GM21717 (cell line): ENCODE measurements around the gene AQP3.
"Not testable (repeated sequence)": the region's sequence is repeated elsewhere in the genome, so short reads cannot be mapped to it uniquely, and the experiment has no call there.

Experiments used
- ATAC-seq: cut with Tn5 transposase; IDR thresholded peaks from one replicate; pipeline ENCODE4 v1.9.1; 2021; ENCODE audit warnings: mild to moderate bottlenecking, moderate library complexity; ENCODE audit not compliant: unreplicated experiment

AQP3 gene

DNA sequence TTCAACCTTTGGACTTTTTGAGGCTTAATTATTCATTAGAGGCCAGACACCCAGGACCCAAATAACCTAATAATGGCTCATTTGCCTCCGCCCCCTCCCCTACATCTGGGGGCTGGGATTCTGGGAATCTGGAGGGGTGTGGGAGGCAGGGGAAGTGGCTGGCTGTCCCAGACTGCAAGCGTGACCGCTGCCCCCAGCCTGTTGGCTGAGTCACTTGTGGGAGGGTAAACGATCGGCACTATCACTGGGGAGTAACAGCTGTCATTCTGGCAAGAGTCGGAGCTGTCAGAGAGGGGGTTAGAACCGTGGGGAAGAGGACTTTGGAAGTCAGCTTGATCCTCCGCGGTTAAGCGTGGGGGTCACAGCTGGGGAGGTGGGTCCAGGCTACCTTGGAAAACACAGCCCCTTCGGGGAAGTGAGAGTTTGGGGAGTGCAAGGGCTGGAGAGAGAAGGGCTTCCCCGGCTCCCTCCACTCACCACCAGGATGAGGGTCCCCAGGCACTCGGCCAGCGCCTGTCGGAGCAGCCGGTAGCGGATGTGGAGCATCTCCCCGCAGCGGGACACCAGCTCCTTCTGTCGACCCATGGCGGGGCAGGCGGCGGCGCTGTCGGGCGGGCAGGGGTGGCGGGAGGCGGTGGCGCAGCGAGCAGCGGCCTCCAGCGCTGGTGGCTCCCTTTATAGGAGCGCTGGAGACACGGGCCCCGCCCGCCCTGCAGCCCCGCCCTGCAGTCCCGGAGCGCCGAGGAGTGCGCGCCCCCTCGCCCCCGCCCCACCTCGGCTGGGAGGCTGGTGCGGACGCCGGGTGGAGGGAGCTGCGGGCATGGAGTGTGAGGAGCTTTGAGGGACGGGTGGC, at the start of gene AQP3:
Gene AQP3, minus strand, starts transcription at position 648 of the 853 bp plus-strand sequence. Its CDS starts 63 bp downstream, at position 585.
- ATAC-seq, result no peak

DNA sequence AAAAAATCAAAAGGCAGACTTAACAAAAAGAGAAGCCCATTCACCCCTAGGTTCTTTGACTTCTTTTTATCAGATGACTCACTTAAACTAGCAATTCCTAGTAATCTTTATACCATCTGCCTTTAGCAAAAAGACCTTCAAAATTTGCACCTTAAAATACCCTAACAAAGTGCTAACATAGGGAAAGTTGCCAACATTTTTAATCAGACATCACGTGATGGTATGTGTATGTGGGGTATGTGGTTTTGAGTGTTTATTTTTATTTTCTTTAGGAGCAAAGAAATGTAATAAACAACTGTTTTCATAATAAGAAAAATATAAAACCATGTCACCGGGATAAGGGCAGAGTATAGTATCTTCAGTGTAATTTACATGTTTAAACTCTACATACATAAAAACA, 46.4 kb upstream of the AQP3 start:
- ATAC-seq, result not testable (repeated sequence)

DNA sequence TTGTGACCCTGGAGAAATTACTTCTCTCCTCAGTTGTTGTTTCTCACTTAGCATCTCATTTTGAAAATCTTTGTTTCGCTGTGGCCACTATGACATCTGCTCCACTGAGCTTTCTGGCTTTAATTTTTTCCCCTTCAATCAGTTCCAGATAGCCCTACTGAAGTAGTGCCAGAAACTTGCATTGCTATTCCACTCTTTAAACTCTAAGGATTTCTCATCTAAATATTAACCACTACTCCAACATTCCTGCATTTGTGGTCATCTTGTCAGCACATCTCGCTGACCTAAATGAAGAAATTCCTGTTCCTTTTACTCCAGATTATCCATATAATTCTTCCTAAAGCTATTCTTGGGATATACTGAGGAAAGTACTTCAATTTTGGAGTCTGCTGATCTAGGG, 41.7 kb upstream of the AQP3 start:
- ATAC-seq, result no peak

DNA sequence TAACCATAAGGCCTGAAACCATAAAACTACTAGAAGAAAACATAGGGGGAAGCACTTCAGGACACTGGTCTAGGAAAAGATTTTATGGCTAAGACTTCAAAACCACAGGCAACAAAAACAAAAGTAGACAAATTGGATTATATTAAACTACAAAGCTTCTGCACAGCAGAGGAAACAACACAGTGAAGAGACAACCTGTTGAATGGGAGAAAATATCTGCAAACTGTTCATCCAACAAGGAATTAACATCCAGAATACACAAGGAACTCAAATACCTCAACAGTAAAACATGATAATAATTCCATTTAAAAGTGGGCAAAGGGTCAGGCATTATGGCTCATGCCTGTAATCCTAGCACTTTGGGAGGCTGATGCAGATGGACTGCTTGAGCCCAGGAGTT, 37.9 kb upstream of the AQP3 start:
- not testable (repeated sequence) for ATAC-seq

DNA sequence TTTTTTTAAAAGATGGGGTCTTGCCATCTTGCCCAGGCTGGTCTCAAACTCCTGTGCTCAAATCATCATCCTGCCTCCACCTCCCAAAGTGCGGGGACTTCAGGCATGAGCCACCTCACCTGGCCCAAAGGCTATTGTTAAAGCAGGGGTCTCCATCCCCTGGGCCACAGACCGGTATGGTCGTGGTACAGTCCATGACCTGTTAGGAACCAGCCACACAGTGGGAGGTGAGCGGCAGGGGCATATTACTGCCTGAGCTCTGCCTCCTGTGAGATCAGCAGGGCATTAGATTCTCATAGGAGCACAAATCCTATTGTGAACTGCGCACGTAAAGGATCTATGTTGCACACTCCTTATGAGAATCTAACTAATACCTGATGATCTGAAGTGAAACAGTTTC, 33.6 kb upstream of the AQP3 start:
- ATAC-seq, result no peak

DNA sequence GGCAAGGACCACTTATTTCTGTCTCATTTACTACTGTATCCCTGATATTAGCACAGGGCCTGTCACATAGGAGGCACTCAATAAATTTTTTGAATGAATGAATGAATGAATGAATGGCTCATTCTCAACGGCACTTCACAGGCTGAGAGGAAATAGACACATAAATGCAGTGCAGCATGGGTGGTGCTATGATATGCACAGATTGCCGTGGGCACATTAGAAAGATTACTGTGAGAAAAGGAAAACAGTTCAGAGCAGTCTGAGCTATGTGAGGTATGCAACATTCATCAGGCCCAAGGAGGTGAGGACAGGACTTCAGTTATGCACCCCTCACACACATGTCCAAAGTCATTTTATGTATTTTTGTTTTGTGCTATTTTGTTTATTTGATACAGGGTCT, 32.7 kb upstream of the AQP3 start:
- no peak for ATAC-seq

DNA sequence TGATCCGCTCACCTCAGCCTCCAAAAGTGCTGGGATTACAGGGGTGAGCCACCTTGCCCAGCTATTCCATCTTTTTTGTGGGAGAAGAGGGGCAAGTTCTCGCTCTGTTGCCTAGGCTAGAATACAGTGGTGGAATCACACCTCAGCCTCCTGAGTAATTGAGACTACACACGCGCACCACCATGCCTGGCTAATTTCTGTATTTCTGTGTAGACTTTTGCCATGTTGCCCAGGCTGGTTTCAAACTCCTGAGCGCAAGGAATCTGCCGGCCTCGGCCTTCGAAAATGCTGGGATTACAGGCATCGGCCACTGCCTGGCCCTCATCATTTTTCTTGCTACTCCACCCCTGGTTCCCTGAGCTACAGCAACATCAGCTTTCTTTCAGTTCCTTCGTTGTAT, 29.1 kb upstream of the AQP3 start:
- ATAC-seq, result no peak

DNA sequence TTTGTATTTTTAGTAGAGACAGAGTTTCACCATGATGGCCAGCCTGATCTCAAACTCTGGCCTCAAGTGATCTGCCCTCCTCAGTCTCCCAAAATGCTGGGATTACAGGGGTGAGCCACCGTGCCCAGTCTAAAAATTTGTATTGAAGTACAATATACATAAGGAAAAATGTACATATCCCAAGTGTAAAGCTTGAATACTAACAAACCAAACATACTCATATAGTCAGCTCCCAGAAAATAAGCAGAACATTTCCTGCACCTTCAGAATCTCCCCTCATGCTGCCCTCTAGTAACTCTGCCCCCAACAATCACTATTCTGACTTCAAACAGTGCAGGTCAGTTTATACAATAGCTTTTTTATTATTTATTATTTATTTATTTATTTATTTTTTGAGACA, 28.0 kb upstream of the AQP3 start:
- ATAC-seq, result no peak

DNA sequence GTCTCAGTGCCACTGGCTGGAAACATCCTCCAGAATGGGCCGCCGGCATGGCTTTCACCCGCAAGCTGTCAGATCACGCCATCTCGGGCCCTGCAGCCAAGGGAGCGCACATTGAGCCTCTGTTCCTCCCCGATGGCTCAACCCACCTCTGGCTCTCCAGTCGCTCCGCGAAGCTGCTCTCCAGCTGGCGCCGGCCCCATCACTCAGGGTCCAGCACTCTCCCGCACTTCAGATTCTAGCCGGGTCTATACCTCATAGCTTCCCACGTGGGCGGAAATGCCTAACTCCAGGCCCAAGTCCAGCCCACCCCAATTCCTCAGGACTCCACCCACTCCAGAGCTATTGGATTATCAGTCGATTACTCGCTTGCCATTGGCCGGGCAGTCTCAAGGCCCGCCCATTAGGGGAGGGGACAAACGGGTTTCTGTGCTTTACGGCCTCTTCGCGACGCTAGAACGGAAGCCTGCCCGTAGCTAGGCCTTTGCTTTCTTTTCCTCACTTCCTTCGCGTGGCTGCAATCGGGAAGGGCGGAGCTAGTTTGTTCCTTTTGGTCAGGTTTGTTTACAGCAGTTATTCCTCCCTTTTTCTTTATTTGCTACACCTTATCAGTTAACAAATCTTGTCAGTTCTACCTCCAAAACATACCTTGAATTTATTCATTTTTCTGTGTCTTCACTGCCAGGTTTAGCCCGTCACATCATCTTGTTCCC, 26.4 kb upstream of the AQP3 start, which contains the start of gene NOL6:
Gene NOL6, minus strand, starts transcription at position 282 of the 710 bp plus-strand sequence. Its CDS starts 82 bp downstream, at position 200.
- peak; percentile 97 for ATAC-seq

DNA sequence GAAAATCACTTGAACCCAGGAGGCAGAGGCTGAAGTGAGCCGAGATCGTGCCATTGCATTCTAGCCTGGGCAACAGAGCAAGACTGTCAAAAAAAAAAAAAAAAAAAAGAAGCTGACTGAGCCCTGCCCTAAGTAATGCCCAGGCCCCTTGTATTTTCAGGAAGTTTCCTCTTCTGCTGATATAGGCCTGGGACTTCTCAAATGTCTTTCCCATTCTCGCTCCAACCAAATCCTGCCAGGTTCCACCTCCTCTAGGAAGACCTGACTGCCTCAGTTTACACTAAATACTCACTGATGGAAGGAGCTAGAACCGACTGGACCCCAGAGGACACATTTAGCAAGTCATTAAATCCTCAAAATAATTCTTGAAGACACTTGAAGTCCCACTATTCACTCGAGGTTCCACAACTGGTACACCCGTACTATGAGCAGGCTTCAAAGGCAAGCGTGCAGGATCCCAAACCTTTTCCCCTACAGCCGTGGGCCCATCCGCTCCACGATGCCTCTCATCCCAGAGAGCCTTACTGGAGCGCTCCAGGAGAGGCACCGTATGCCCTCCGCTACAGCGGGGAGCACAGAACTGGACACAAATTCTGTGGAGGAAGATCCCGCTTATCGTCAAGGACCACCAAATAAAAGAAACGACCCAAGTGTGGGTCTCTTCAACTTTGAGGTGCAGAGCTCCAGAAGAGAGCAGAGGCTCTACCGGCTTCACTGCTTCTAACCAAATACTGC, 25.7 kb upstream of the AQP3 start:
- no peak for ATAC-seq

DNA sequence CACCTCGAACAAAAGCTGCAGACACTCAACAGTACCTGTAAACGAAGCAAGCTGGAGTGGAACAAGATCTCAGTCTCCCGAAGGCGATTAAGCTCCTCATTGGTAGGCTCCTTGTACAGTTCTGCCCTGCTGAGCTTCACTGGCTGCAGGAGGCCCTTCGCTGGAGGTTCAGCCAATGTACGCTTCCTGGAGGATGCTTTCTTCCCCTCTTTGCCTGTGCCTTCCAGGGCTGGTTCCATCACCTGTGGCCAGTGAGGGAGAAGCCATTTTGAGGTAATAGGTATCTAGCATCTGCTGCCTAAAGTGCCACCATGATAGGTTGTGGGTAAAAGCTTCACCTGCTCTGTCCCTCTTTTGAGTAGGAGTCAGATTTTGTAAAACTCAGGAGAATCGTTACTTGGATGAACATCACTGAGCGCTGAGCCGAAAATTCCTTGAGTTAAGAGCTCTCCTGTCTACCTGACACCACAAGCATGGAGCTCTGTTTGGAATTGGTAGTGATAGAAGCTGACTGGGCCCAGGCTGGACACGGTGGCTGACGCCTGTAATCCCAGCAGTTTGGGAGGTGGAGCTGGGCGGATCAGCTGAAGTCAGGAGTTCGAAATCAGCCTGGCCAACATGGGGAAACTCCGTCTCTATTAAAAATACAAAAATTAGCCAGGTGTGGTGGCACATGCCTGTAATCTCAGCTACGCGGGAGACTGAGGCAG, 24.9 kb upstream of the AQP3 start:
- no peak for ATAC-seq

DNA sequence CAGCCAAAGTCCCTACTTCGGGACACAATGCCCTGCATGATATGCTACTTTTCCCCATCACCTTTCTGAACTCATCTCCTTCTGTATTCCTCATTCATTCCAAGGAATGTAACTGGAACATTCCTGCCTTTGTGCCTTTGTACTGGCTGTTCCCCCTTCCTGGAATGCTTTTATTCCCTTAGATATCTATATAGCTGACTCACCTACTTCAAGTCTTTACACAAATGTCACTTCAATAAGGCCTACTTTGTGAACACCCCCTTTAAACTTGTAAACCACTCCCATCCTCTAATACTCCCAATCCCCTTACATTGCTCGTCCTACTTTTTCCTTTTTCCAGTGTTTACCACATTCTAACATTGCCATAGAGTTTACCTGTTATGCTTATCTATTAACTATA, 24.0 kb upstream of the AQP3 start:
- no peak for ATAC-seq

DNA sequence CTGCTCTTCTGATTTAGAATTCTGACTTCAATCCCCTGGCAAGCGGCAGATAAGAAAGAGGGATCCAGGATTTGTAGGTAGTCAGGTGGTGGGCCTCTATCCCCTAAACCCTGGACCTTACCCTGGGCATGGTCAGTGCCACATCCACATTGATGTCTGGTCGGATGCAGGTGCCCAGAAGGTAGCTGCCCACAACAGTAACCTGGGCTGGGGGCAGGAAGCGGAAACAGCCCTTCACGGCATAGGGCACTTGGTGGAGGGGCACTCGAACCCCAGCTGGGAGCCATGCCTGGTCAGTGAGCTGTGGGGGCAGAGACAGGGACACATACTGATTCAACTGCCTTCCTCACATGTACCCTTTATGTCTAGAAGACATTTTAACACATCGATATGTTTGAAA, 22.5 kb upstream of the AQP3 start:
- ATAC-seq, result no peak

DNA sequence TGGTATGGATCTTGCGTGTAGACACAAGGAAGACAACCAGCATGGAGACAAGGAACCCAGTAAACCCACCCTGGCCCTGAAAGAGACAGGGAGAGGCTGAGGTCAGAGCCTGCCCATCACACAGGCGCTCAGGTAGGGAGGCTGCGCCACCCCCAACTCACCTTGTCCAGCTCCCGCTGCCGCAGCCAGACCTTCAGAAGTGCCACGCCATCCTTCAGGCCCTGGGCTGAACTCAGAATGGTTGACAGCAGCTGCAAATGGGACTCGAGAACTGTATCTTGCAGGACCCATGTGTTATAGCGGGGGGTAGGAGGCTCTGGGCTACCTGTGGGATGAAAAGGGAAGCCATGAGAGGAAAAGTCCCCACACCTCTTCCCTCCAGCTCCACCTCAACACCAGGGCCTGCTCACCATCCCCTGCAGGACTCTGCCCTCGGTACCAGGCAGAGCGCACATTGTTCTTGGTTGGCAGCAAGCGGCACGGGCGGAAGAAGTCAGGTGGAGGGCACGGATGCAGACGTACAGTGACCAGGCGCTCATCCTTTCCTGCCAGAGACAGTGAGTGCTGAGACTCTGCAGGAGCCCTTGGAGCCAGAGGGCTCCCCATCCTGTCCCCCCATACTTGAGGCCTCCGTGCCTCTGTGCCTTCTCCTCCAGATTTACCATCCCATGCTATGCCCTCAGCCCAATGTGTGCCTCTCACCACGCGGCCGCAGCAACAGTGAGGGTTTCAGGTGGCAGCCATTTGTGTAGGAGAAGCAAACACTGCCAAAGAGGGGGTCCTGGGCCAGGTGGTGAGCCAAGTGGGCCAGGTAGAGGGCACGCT, 21.6 kb upstream of the AQP3 start:
- ATAC-seq, result no peak

DNA sequence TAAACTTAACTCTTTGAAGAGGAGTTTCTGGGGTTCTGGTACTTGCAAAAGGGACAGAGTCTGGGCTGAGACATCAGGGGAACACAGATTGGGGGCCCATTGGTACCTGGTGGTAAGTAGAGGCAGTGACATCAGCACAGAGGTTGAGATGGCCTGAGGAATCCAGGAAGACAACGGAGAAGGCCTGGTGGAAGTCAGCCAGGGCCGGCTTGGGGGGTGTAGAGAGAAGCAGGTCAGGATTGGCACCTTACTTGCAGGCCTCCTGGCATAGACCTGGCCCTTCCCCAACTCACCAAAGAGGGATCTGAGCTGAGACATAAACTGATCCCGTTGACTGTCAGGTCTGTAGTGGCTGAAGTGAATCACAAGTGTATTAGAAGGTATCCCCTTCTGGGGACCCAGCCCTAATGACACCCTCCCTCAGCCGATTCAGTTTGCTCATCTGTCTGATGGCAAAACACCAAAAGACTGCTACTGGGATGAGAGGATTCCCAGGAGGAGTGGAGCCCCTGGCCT, 20.9 kb upstream of the AQP3 start:
- ATAC-seq, result no peak

DNA sequence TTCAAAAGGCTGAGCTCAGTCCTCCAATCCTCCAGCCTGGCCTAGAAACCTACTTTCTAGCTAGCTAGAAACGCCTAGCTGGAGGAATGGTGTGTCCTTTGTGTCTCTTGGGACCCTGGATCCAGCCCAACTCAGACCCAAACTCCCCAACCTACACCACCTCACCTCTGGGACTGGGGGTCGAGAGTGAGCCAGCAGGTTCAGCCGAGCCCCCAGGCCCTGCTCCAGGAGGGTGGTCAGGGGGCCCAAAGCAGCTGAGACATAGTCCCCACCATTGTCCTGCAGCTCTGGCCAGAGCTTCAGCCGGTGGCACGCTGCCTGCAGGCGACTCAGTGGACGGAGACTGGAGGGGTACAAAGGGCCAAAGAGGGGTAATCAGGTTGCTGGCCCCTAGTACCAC, 20.1 kb upstream of the AQP3 start:
- ATAC-seq, result no peak

DNA sequence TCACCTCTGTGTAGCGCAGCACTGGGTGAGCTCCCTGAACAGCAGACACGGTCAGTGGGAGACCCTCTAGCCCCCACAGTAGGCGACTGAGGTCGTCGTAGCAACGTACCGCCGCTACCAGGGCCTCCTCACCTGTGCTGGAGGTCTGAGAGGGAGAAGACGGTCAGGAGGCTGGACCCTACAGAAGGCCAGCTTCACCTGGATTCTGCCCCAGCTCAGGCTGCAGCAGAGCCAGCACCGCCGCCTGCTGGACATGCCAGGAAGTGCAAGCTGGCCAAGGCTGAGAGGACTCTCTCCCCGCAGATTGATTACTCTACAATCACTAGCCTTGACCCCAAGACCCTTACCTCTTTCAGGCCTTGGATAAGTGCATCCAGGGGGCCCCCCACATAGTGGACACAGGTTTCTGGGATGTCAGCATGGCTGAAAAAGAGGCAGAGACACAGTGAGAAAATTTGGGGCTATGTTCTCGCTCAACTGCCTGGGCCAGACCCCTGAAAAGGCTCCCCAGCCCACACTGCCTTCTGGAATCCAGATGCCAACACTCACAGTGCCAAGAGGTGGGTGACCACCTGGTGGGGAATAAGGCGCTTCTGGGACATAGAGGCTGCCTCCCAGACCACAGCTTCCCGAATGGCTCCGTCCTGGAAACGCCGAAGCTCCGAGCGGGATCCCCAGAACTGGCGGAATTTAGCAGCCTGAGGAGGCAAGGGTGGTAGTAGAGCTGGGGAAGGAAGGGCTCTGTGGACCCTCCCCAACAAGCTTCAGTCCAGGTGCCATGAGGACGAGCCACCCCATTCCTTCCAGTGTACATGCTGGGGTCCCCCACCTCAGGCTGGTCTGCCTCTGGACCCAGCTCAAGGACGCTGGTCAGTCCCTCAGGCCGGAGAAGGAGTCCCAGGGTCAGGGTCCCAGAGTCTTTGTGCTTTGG, 19.4 kb upstream of the AQP3 start:
- no peak for ATAC-seq
